ENCODE measurements around the gene FHDC1.

FHDC1 gene

DNA sequence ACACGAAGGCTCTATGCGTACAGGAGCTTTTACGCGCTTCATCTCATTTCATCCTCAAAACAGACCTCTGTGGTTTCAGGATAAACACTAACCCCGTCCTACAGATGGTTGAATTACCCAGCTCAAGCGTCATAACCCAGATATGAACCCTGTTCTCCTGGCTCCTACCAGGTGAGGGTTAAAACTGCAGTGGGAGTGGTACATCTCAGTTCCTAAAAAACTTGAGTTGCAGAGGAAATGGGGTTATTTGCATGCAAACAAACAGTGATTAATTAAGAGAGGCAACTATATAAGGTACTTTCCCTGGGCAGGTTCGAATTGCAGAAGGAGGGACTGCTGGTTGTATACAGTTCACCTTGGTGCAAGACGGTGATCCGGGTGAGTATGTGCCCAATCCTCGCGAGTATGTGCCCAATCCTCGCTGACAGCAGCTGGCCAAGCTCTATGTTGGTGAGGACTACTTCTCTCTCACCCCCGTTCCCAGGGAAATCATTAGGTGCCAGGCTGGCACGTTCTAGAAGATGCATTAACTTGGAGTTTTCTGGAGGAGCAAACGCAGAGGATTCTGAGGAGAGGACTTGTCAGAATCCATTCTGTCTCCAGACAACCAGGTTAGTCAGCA, 72.6 kb downstream of the FHDC1 start:
- H2AFZ ChIP-seq, result no peak overlapping the region

DNA sequence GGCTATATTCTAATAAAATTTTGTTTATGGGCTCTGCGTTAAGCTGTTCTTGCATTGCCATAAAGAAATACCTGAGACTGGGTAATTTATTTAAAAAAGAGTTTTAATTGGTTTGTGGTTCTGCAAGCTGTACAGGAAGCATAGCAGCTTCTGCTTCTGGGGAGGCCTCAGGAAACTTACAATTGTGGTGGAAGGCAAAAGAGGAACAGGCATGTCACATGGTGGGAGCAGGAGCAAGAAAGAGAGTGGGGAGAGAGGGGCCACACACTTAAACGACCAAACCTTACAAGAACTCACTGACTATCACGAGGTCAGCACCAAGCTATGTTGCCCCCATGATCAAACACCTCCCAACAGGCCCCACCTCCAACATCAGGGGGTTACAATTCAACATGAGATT, 74.0 kb downstream of the FHDC1 start:
- Histone ChIP-seq H3K79me2 (no peaks in the 10 kb centered on the region), H3K4me1 (no peaks in the 10 kb centered on the region), H2AFZ (no peak overlapping the region), H3K27ac (no peak overlapping the region), H3K9me3 (ENCODE audit: control insufficient read depth, low read length) (no peaks in the 10 kb centered on the region), H3K9ac (no peak overlapping the region), H3K4me2 (ENCODE audit: low read length) (no peak overlapping the region), H3K36me3 (ENCODE audit: control insufficient read depth, insufficient read depth, low read length) (no peaks in the 10 kb centered on the region), H3K27me3 (ENCODE audit: control insufficient read depth, insufficient read depth, low read length) (no peaks in the 10 kb centered on the region), H3K4me3 (ENCODE audit: low read depth, low read length) (no peak overlapping the region)
- TF ChIP-seq, protein P1, sequence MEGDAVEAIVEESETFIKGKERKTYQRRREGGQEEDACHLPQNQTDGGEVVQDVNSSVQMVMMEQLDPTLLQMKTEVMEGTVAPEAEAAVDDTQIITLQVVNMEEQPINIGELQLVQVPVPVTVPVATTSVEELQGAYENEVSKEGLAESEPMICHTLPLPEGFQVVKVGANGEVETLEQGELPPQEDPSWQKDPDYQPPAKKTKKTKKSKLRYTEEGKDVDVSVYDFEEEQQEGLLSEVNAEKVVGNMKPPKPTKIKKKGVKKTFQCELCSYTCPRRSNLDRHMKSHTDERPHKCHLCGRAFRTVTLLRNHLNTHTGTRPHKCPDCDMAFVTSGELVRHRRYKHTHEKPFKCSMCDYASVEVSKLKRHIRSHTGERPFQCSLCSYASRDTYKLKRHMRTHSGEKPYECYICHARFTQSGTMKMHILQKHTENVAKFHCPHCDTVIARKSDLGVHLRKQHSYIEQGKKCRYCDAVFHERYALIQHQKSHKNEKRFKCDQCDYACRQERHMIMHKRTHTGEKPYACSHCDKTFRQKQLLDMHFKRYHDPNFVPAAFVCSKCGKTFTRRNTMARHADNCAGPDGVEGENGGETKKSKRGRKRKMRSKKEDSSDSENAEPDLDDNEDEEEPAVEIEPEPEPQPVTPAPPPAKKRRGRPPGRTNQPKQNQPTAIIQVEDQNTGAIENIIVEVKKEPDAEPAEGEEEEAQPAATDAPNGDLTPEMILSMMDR (IDR thresholded peaks at IDR 0.05), result no peak

More for the DNA sequence above, 72.6 kb downstream of the FHDC1 start:
- no peaks in the 10 kb centered on the region for H3K9me3 ChIP-seq (ENCODE audit: control insufficient read depth, low read length)
- no peak overlapping the region for H3K4me3 ChIP-seq (ENCODE audit: low read depth, low read length)
- no peak overlapping the region for H3K9ac ChIP-seq
- no peak overlapping the region for H3K4me2 ChIP-seq (ENCODE audit: low read length)
- H3K79me2 ChIP-seq, result no peaks in the 10 kb centered on the region
- TF ChIP-seq, protein P1 (IDR thresholded peaks at IDR 0.05), result no peak
- no peaks in the 10 kb centered on the region for H3K36me3 ChIP-seq (ENCODE audit: control insufficient read depth, insufficient read depth, low read length)
- H3K4me1 ChIP-seq, result no peaks in the 10 kb centered on the region
- H3K27ac ChIP-seq, result no peak overlapping the region
- no peaks in the 10 kb centered on the region for H3K27me3 ChIP-seq (ENCODE audit: control insufficient read depth, insufficient read depth, low read length)

DNA sequence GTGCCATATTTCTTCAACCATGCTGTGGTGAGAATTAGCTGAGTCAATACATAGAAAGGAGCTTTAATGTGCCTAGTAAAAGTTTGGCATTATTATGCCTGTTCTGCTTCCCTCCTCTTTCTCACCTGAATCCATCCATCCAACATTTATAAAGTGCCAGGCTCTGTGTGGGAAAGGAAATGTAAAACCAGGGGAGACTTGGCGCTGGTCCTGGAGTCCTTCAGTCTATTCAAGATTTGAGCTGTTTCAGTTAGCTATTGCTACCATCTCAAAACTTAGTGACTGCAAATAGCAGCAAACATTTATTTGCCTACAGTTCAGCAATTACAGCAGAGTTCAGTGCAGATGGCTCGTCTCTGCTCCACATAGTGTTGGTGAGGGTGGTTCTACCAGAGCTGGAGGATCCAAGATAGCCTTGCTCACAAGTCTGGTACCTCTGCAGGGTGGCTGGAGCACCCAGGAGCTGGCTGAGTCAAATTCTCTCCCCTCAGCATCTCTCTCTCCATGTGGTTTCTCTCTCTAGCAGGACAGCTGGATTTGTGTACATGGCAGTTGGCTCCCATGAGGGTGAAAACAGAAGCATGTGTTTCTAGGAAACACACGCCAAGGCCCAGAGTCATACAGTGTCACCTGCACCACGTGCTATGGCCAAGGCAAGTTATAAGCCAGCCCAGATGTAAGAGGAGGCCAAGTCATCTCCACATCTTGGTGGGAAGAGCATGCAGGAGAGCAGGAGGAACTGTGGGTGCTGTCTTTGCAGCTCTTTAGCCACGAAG, 77.3 kb downstream of the FHDC1 start:
- H3K79me2 ChIP-seq, result no peaks in the 10 kb centered on the region
- no peak overlapping the region for H2AFZ ChIP-seq
- H3K36me3 ChIP-seq (ENCODE audit: control insufficient read depth, insufficient read depth, low read length), result no peaks in the 10 kb centered on the region
- no peak overlapping the region for H3K9ac ChIP-seq
- H3K4me1 ChIP-seq, result no peaks in the 10 kb centered on the region
- no peak overlapping the region for H3K4me2 ChIP-seq (ENCODE audit: low read length)
- TF ChIP-seq, protein P1 (IDR thresholded peaks at IDR 0.05), result no peak
- no peaks in the 10 kb centered on the region for H3K9me3 ChIP-seq (ENCODE audit: control insufficient read depth, low read length)
- no peak overlapping the region for H3K27ac ChIP-seq
- H3K27me3 ChIP-seq (ENCODE audit: control insufficient read depth, insufficient read depth, low read length), result no peaks in the 10 kb centered on the region
- no peak overlapping the region for H3K4me3 ChIP-seq (ENCODE audit: low read depth, low read length)

DNA sequence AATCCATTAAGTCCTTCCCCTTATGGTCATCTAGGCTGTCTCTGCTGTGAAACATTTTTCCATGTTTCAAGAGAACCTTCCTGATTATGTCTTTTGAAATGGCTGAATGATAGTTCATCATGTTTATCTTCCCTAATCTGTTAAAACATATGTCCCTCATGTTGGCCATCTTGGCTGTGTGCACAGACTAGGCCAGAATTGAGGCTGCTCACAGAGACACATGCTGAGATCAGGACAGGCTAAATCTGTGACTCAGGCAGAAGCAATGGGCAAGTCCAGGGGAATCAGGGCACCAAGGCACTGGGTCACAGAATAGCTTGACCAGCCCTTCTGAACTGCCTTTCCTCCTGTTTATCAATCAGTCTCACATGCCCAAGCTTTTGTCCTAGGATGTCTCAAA, 78.3 kb downstream of the FHDC1 start:
- Histone ChIP-seq H3K4me1 (no peaks in the 10 kb centered on the region), H3K27ac (no peak overlapping the region), H3K9ac (no peak overlapping the region), H3K27me3 (ENCODE audit: control insufficient read depth, insufficient read depth, low read length) (no peaks in the 10 kb centered on the region), H3K79me2 (no peaks in the 10 kb centered on the region), H2AFZ (no peak overlapping the region), H3K4me2 (ENCODE audit: low read length) (no peak overlapping the region), H3K4me3 (ENCODE audit: low read depth, low read length) (no peak overlapping the region), H3K9me3 (ENCODE audit: control insufficient read depth, low read length) (no peaks in the 10 kb centered on the region), H3K36me3 (ENCODE audit: control insufficient read depth, insufficient read depth, low read length) (no peaks in the 10 kb centered on the region)
- TF ChIP-seq, protein P1 (IDR thresholded peaks at IDR 0.05), result no peak

Data from parathyroid adenoma (tissue), 2 donors.